Keratinocyte (primary cell): ENCODE data around the gene CLDN9. TPM values are rescaled to one million over a fixed set of nuclear protein-coding genes. Genes with fewer than 3 reads are reported as not detected.

ENCODE experiments used
- DNase-seq: peaks from one replicate; pipeline ENCODE4 v3.0.0-alpha.2; 2011; ENCODE audit warnings: low read depth, missing footprints, low spot score
- FAIRE-seq: peaks from 2 replicates; lab custom pipeline; 2011; peaks lifted over from hg19 to GRCh38; lab: Jason Lieb, UNC
- H2AFZ ChIP-seq: 2 replicates; pipeline ENCODE4 v1.6.0; 2012; ENCODE audit warnings: low read length, control low read depth, inconsistent platforms; ENCODE audit not compliant: control insufficient read depth
- H3K27ac ChIP-seq: 2 replicates; pipeline ENCODE4 v1.5.1; 2011; ENCODE audit warnings: low read length; ENCODE audit not compliant: control insufficient read depth, insufficient read depth
- H3K27me3 ChIP-seq: 3 replicates; pipeline ENCODE4 v1.6.0; 2011; ENCODE audit warnings: low read length; ENCODE audit not compliant: control insufficient read depth, insufficient read depth; ENCODE audit errors: extremely low read depth
- H3K36me3 ChIP-seq, 2 experiments: 2 replicates in 1 of 2; 3 replicates in 1 of 2; pipeline ENCODE4 v1.5.1; 2011; ENCODE audit warnings: low read length in 2 of 2, mild to moderate bottlenecking in 1 of 2; ENCODE audit not compliant: control insufficient read depth in 2 of 2, insufficient read depth in 2 of 2; ENCODE audit errors: extremely low read depth in 1 of 2
- H3K4me1 ChIP-seq: 3 replicates; pipeline ENCODE4 v1.5.1; 2011; ENCODE audit warnings: low read length; ENCODE audit not compliant: control insufficient read depth, insufficient read depth; ENCODE audit errors: extremely low read depth
- H3K4me2 ChIP-seq: 3 replicates; pipeline ENCODE4 v1.6.0; 2011; ENCODE audit warnings: low read depth, low read length; ENCODE audit not compliant: control insufficient read depth, insufficient read depth; ENCODE audit errors: extremely low read depth
- H3K4me3 ChIP-seq, 3 experiments: fragments of 200-600 bp in 1 of 3; sonication (generic) in 1 of 3; 2 replicates in 2 of 3; 3 replicates in 1 of 3; pipeline ENCODE4 v1.5.1; 2011 to 2016; ENCODE audit warnings: low read length in 3 of 3, mild to moderate bottlenecking in 3 of 3, control low read depth in 2 of 3, inconsistent platforms in 1 of 3, low read depth in 1 of 3, mixed read lengths in 1 of 3, mixed run types in 1 of 3, moderate library complexity in 1 of 3; ENCODE audit not compliant: control insufficient read depth in 2 of 3, insufficient read depth in 2 of 3; ENCODE audit errors: extremely low read depth in 1 of 3
- H3K79me2 ChIP-seq: 2 replicates; pipeline ENCODE4 v1.6.0; 2012; ENCODE audit warnings: low read length; ENCODE audit not compliant: control insufficient read depth, insufficient read depth
- H3K9ac ChIP-seq: 3 replicates; pipeline ENCODE4 v1.6.0; 2011; ENCODE audit warnings: low read length; ENCODE audit not compliant: control insufficient read depth, insufficient read depth; ENCODE audit errors: extremely low read depth
- H3K9me1 ChIP-seq: 3 replicates; pipeline ENCODE4 v1.6.0; 2011; ENCODE audit warnings: low read length; ENCODE audit not compliant: control insufficient read depth, insufficient read depth; ENCODE audit errors: extremely low read depth
- H3K9me3 ChIP-seq: 2 replicates; pipeline ENCODE4 v1.5.1; 2012; ENCODE audit warnings: low read depth, low read length; ENCODE audit not compliant: control insufficient read depth
- H4K20me1 ChIP-seq: 3 replicates; pipeline ENCODE4 v1.6.0; 2011; ENCODE audit warnings: low read length; ENCODE audit not compliant: control insufficient read depth, insufficient read depth; ENCODE audit errors: extremely low read depth
- CTCF ChIP-seq, 3 experiments: IDR thresholded peaks in 1 of 3; conservative IDR thresholded peaks in 1 of 3; optimal IDR thresholded peaks in 1 of 3; 2 replicates in 2 of 3; 3 replicates in 1 of 3; pipeline versions ENCODE3 to v1.5.1; 2011; ENCODE audit warnings: low read length in 3 of 3, mild to moderate bottlenecking in 3 of 3, moderate library complexity in 2 of 3, control low read depth in 1 of 3, inconsistent platforms in 1 of 3; ENCODE audit not compliant: insufficient read depth in 2 of 3; ENCODE audit errors: extremely low read depth in 1 of 3
- EZH2 ChIP-seq: IDR thresholded peaks from one replicate; pipeline ENCODE4 v1.6.1; 2012; ENCODE audit warnings: inconsistent platforms, mild to moderate bottlenecking, low read length, moderate library complexity
- dilution Hi-C: fragments of 300-500 bp; cut with MboI; formaldehyde crosslinking; loops from one replicate; pipeline ENCODE4 v1.7.0; 2020; ENCODE audit warnings: low sequenced_read_pairs; ENCODE audit not compliant: extremely low pct_ligation_motif_present
- polyA plus RNA-seq, 5 experiments: library from polyadenylated mRNA; depleted of rRNA in 3 of 5; stranded (reverse) in 3 of 5; stranded (forward) in 1 of 5; unstranded in 1 of 5; fragments of >200 nt; gene quantifications; 1 replicate in 1 of 5; 2 replicates in 3 of 5; 3 replicates in 1 of 5; pipeline versions ENCODE4 v1.2.1 to v1.2.3, GENCODE V29; 2011 to 2012; ENCODE audit warnings: missing spikeins in 2 of 5, low read depth in 1 of 5, low replicate concordance in 1 of 5

CLDN9 gene
- polyA plus RNA-seq, 1 donor (not counting 4 experiments of a cell fraction or from before 2014, with no cell fraction given), result not detected

DNA sequence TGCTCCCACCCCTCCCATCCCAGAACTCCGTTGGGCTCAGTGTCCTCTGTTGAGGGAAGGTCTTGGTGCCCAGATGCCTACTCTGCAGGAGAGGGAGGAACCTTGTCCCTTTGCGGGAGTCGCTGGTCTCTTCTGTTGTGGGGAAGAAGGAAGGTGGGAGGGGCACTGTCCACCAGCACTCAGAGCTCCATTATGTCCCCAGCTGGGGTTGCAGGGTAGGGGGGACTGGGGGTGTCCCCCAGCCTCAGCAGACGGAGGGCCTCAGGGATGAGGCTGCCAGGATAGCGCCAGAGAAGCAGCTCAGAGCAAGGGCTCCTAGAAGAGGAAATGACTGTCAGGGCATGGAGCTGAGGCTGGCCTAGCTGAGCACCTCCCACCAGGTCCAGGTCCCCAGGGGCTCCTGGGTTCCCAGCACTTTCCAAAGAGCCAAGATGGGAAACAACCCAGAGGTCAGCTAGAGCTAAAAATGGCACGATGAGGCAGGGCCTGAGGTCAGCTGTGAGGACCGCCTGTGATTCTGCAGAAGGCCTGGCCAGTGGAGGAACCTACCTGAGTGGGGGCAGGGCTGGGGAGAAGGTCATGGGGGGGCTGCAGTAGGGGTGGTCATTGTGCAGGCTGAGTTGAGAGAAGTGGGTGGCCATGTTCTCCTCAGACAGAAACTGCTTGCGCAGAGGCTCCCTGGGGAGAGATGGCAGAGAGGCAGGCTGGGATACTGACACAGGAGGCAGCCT lies 10.1 kb downstream of the CLDN9 start:
- Histone ChIP-seq H3K9me1 (no peaks in the 10 kb centered on the region), H3K79me2 (no peaks in the 10 kb centered on the region), H3K27me3 (no peaks in the 10 kb centered on the region), H2AFZ (no peak overlapping the region), H3K9ac (peak overlapping the region; percentile 97), H3K9me3 (no peaks in the 10 kb centered on the region), H3K4me3 (peak overlapping the region; percentile 80 to 85 (median 84)), H3K36me3 (peaks cover 14 to 28% of the 10 kb centered on the region in 2 experiments), H3K4me1 (peaks cover 25% of the 10 kb centered on the region), H3K27ac (peak overlapping the region; percentile 97), H4K20me1 (no peaks in the 10 kb centered on the region), H3K4me2 (peak overlapping the region; percentile 81)
- no peak for TF ChIP-seq CTCF (optimal IDR thresholded peaks at IDR 0.05 in 1 of 3, IDR thresholded peaks at IDR 0.05 in 1 of 3, conservative IDR thresholded peaks at IDR 0.05 in 1 of 3; ENCODE audit: extremely low read depth in 1 of 3, insufficient read depth in 2 of 3, low read length in 3 of 3)
- no peak for TF ChIP-seq EZH2
- dilution Hi-C loops, result no loop called here
- no peak for FAIRE-seq
- no peak for DNase-seq

DNA sequence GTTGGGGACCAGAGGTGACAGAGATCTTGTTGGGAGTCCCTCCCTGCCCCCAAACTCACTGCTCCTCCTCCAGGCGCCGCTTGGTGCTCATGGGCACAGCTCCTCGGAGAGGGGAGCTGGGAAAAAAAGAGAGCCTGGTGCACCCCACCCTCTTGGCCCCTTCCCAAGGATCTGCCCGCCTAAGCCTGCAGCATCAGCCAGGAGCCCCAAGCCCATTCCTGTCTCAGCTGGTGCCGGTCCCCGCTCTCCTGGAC lies 10.6 kb downstream of the CLDN9 start:
- peak; percentile 77 for FAIRE-seq
- Histone ChIP-seq H3K36me3 (peaks cover 14 to 28% of the 10 kb centered on the region in 2 experiments), H3K4me1 (peaks cover 23% of the 10 kb centered on the region), H3K9me3 (no peaks in the 10 kb centered on the region), H3K4me2 (peak overlapping the region; percentile 81), H3K4me3 (peak overlapping the region; percentile 80 to 85 (median 84)), H3K79me2 (no peaks in the 10 kb centered on the region), H3K27ac (peak overlapping the region; percentile 97), H2AFZ (no peak overlapping the region), H3K9me1 (no peaks in the 10 kb centered on the region), H3K9ac (peak overlapping the region; percentile 97), H4K20me1 (no peaks in the 10 kb centered on the region), H3K27me3 (no peaks in the 10 kb centered on the region)
- TF ChIP-seq CTCF (optimal IDR thresholded peaks at IDR 0.05 in 1 of 3, IDR thresholded peaks at IDR 0.05 in 1 of 3, conservative IDR thresholded peaks at IDR 0.05 in 1 of 3; ENCODE audit: extremely low read depth in 1 of 3, insufficient read depth in 2 of 3, low read length in 3 of 3) (no peak), EZH2 (no peak)
- dilution Hi-C loops, result no loop called here
- DNase-seq, result no peak
